GM21576 (cell line): Measurements from ENCODE around the gene MSH2.

Experiments used
- ATAC-seq: cut with Tn5 transposase; IDR thresholded peaks from one replicate; pipeline ENCODE4 v1.9.1; 2021; ENCODE audit warnings: mild to moderate bottlenecking, moderate library complexity; ENCODE audit not compliant: unreplicated experiment

The MSH2 gene

GRCh38 chr2:47530105-47530760 lies 127.3 kb downstream of the MSH2 start:
- ATAC-seq, result no peak

GRCh38 chr2:47531378-47532042 lies 128.6 kb downstream of the MSH2 start:
- no peak for ATAC-seq
